HEK293T (cell line): Measurements from ENCODE around the gene CEP63.

Source experiments
- CTCF ChIA-PET: fragments of 350-600 bp; formaldehyde crosslinking; extraction: SDS; loops from one replicate; lab custom pipeline; 2021; ENCODE audit warnings: antibody characterized with exemption, inconsistent platforms; lab: Yijun Ruan, JAX
- POLR2A ChIA-PET: fragments of 350-600 bp; formaldehyde crosslinking; extraction: SDS; loops from one replicate; lab custom pipeline; 2020; ENCODE audit warnings: antibody characterized with exemption, inconsistent platforms; lab: Yijun Ruan, JAX
- DNase-seq: peaks from one replicate; pipeline ENCODE4 v3.0.0; 2012; ENCODE audit warnings: mixed read lengths; ENCODE audit errors: extremely low spot score
- ARNT ChIP-seq: fragments of 450-650 bp; IDR thresholded peaks from 2 replicates; pipeline ENCODE4 v1.6.1; 2017; ENCODE audit warnings: mild to moderate bottlenecking
- BHLHE40 ChIP-seq: fragments of 450-650 bp; IDR thresholded peaks from 2 replicates; pipeline ENCODE4 v1.6.1; 2016; ENCODE audit warnings: mild to moderate bottlenecking, moderate library complexity, borderline replicate concordance
- CTBP1 ChIP-seq: fragments of 450-650 bp; IDR thresholded peaks from 2 replicates; pipeline ENCODE4 v1.6.1; 2016; ENCODE audit warnings: borderline replicate concordance
- ELF4 ChIP-seq: fragments of 450-650 bp; IDR thresholded peaks from 2 replicates; pipeline ENCODE4 v1.6.1; 2017; ENCODE audit warnings: antibody characterized with exemption
- FOXA1 ChIP-seq: fragments of 450-650 bp; IDR thresholded peaks from 2 replicates; pipeline ENCODE4 v1.6.1; 2016; ENCODE audit warnings: mild to moderate bottlenecking
- FOXK2 ChIP-seq: fragments of 450-650 bp; IDR thresholded peaks from 2 replicates; pipeline ENCODE4 v1.6.1; 2016; ENCODE audit warnings: mild to moderate bottlenecking
- FOXM1 ChIP-seq: fragments of 450-650 bp; IDR thresholded peaks from 2 replicates; pipeline ENCODE4 v1.6.1; 2017; ENCODE audit warnings: mild to moderate bottlenecking, borderline replicate concordance
- HDGF ChIP-seq: fragments of 450-650 bp; IDR thresholded peaks from 2 replicates; pipeline ENCODE4 v1.6.1; 2017; ENCODE audit warnings: antibody characterized with exemption, borderline replicate concordance
- L3MBTL2 ChIP-seq: fragments of 450-650 bp; conservative IDR thresholded peaks from 2 replicates; pipeline ENCODE4 v1.6.1; 2016; ENCODE audit warnings: mild to moderate bottlenecking
- LEF1 ChIP-seq: fragments of 450-650 bp; IDR thresholded peaks from 2 replicates; pipeline ENCODE4 v1.6.1; 2017; ENCODE audit warnings: mild to moderate bottlenecking, borderline replicate concordance
- NFRKB ChIP-seq: fragments of 450-650 bp; IDR thresholded peaks from 2 replicates; pipeline ENCODE4 v1.6.1; 2016; ENCODE audit warnings: mild to moderate bottlenecking, moderate library complexity
- SP1 ChIP-seq: fragments of 450-650 bp; IDR thresholded peaks from 2 replicates; pipeline ENCODE4 v1.6.1; 2017
- SUZ12 ChIP-seq: fragments of 450-650 bp; IDR thresholded peaks from 2 replicates; pipeline ENCODE4 v1.6.1; 2016; ENCODE audit warnings: mild to moderate bottlenecking
- TARDBP ChIP-seq: fragments of 450-650 bp; IDR thresholded peaks from 2 replicates; pipeline ENCODE4 v1.6.1; 2016
- ZNF384 ChIP-seq: fragments of 450-650 bp; IDR thresholded peaks from 2 replicates; pipeline ENCODE4 v1.6.1; 2016
- TF ChIP-seq, protein P1 (sequence below): fragments of 450-650 bp; IDR thresholded peaks from 2 replicates; pipeline ENCODE4 v1.6.1; 2016

The CEP63 gene

DNA sequence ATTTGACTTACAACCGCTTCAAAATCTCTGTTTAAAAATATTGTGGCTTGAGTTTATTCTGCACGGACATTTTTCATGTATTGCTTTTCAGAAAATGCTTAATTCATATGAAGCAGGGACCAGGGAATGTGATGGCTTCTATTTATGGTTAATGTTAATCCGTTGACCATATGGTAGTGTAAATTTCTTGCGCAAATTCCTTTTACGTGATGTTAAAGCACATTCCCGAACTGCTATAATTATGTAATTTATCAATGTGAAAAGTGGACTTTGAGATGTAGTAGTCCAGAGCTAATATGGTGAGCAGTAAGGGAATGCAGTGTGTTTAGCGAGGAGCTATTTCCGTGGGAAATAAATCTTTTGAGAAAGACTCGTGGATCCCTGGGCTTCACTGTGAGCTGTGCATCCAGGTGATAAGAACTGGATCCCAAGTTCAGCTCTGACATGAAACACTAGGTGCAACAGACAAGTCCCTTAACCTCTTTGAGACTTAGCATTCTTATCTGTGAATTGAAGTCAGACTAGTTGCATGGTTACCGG is 27.4 kb upstream of the CEP63 start:
- ChIA-PET POLR2A (no interaction called here), CTCF (interaction anchor here (0.6 kb wide), 1 partner anchor 151 kb away, joined by 3 read pairs; no protein-coding TSS in a partner anchor)
- TF ChIP-seq L3MBTL2 (no peak), ARNT (no peak), SUZ12 (no peak), LEF1 (no peak), BHLHE40 (no peak), ZNF384 (no peak), CTBP1 (no peak), ELF4 (no peak), HDGF (no peak), FOXK2 (no peak), FOXM1 (no peak), NFRKB (no peak), SP1 (no peak), FOXA1 (no peak), TARDBP (no peak)
- TF ChIP-seq, protein P1, sequence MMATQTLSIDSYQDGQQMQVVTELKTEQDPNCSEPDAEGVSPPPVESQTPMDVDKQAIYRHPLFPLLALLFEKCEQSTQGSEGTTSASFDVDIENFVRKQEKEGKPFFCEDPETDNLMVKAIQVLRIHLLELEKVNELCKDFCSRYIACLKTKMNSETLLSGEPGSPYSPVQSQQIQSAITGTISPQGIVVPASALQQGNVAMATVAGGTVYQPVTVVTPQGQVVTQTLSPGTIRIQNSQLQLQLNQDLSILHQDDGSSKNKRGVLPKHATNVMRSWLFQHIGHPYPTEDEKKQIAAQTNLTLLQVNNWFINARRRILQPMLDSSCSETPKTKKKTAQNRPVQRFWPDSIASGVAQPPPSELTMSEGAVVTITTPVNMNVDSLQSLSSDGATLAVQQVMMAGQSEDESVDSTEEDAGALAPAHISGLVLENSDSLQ, result no peak
- DNase-seq, result no peak

DNA sequence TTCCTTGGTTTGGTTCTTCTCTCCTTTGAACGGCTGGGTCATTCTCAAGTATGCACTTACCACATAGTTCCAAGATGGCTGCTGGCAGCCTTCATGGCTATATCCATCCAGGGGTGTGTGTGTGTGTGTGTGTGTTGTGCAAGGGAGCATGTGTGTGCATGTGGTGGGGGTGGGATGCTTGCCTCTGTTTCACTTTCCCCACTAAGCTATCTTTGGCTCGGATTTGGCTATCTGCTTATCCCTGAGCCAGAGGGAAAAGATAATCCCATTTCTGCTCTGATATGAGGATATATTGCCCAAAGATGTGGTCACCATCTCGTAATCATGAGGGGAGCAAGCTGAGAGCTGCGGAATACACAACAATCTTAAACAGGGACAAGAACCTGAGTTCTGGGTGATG is 26.3 kb upstream of the CEP63 start:
- TF ChIP-seq BHLHE40 (no peak), FOXK2 (no peak), L3MBTL2 (no peak), ELF4 (no peak), FOXM1 (no peak), ARNT (no peak), ZNF384 (no peak), HDGF (no peak), LEF1 (no peak), NFRKB (no peak)
- CTCF ChIA-PET, result interaction anchor here (0.6 kb wide), 2 partner anchors 21 to 81 kb away, joined by 3 read pairs; no protein-coding TSS in a partner anchor
- no peak for DNase-seq
- POLR2A ChIA-PET, result no interaction called here

- no peak for TF ChIP-seq SP1
- no peak for TF ChIP-seq ELF4
- TF ChIP-seq LEF1, result no peak
- no peak for TF ChIP-seq FOXM1
- no peak for TF ChIP-seq L3MBTL2
- TF ChIP-seq, protein P1, result no peak
- TF ChIP-seq FOXA1, result no peak
- TF ChIP-seq BHLHE40, result no peak
- no peak for TF ChIP-seq HDGF
- no peak for TF ChIP-seq TARDBP
- TF ChIP-seq ZNF384, result no peak
- TF ChIP-seq CTBP1, result no peak
- CTCF ChIA-PET, result no interaction called here
- POLR2A ChIA-PET, result no interaction called here
- no peak for DNase-seq
Measured at GRCh38 chr3:134460965-134461364, 24.9 kb upstream of the CEP63 start.

- no peak for TF ChIP-seq L3MBTL2
- no peak for TF ChIP-seq HDGF
- no peak for TF ChIP-seq ZNF384
- TF ChIP-seq TARDBP, result no peak
- no peak for TF ChIP-seq FOXA1
- no peak for TF ChIP-seq SUZ12
- no peak for TF ChIP-seq ELF4
- no peak for TF ChIP-seq BHLHE40
- TF ChIP-seq FOXM1, result no peak
- TF ChIP-seq FOXK2, result no peak
- TF ChIP-seq CTBP1, result no peak
- TF ChIP-seq, protein P1, result no peak
- TF ChIP-seq SP1, result no peak
- TF ChIP-seq LEF1, result no peak
- TF ChIP-seq ARNT, result no peak
- no peak for TF ChIP-seq NFRKB
- CTCF ChIA-PET, result no interaction called here
- no peak for DNase-seq
- POLR2A ChIA-PET, result no interaction called here
Measured at GRCh38 chr3:134462331-134462941, 23.4 kb upstream of the CEP63 start.

DNA sequence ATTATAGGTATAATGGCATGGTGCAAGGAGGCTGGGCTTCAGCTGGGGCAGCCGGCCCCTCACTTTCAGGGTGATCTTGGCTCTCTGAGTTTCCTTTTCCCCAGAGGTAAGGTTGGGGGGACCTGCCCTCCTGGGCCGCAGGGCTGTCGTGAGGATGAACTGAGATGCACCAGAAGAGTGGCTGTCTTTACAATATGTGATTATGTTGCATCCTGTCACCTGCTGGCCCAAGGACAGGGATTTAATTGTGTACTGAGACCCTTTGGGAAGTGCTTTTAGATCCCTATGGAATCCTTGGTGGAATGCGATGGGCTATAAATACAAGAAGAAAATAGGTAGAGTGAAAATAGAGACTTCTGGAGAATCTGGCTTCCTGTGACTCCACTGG is 22.2 kb upstream of the CEP63 start:
- TF ChIP-seq ARNT, result no peak
- no peak for TF ChIP-seq HDGF
- TF ChIP-seq SP1, result no peak
- TF ChIP-seq BHLHE40, result no peak
- TF ChIP-seq, protein P1, result no peak
- TF ChIP-seq FOXK2, result no peak
- no peak for TF ChIP-seq ZNF384
- TF ChIP-seq FOXA1, result no peak
- no peak for TF ChIP-seq LEF1
- ChIA-PET POLR2A (no interaction called here), CTCF (no interaction called here)
- no peak for DNase-seq

- POLR2A ChIA-PET, result no interaction called here
- no peak for TF ChIP-seq L3MBTL2
- TF ChIP-seq SP1, result no peak
- no peak for TF ChIP-seq ELF4
- no peak for TF ChIP-seq ZNF384
- no peak for TF ChIP-seq FOXM1
- TF ChIP-seq TARDBP, result no peak
- TF ChIP-seq SUZ12, result no peak
- TF ChIP-seq BHLHE40, result no peak
- TF ChIP-seq FOXK2, result no peak
- TF ChIP-seq NFRKB, result no peak
- TF ChIP-seq CTBP1, result no peak
- TF ChIP-seq, protein P1, result no peak
- TF ChIP-seq FOXA1, result no peak
- TF ChIP-seq ARNT, result no peak
- no peak for TF ChIP-seq HDGF
- TF ChIP-seq LEF1, result no peak
- no peak for DNase-seq
- CTCF ChIA-PET, result no interaction called here
Measured at GRCh38 chr3:134464064-134464688, 21.7 kb upstream of the CEP63 start.
